Adrenal gland (tissue), 5 donors: ENCODE data around the gene EYS.

Source experiments
- CTCF ChIP-seq, 6 experiments: fragments of 450-650 bp in 4 of 6; fragments of 200-600 bp in 2 of 6; sonication (generic) in 1 of 6; IDR thresholded peaks; 1 replicate in 5 of 6; 2 replicates in 1 of 6; pipeline versions ENCODE4 v1.5.1 to v1.8.0; 2016 to 2021; ENCODE audit warnings: antibody characterized with exemption in 6 of 6, mild to moderate bottlenecking in 2 of 6, moderate library complexity in 1 of 6
- POLR2A ChIP-seq, 2 donors: fragments of 450-650 bp; IDR thresholded peaks; one replicate each; pipeline ENCODE4 v1.6.1; 2017; ENCODE audit warnings: antibody characterized with exemption in 2 of 2, mild to moderate bottlenecking in 2 of 2, moderate library complexity in 1 of 2
- donor health status: DM: no; HTN: no; CAD: no.

GRCh38 chr6:65248101-65248610 lies 458.9 kb downstream of the EYS start:
- TF ChIP-seq CTCF (IDR thresholded peaks at IDR 0.05) (no peak), POLR2A (IDR thresholded peaks at IDR 0.05) (no peak)
